HEK293 (cell line): ENCODE data around the gene ADCY3.

ENCODE experiments used
- CTCF ChIA-PET: fragments of 350-600 bp; formaldehyde crosslinking; extraction: SDS; loops from one replicate; lab custom pipeline; 2021; ENCODE audit warnings: antibody characterized with exemption; lab: Yijun Ruan, JAX
- POLR2A ChIA-PET: fragments of 300-600 bp; formaldehyde crosslinking; extraction: SDS; loops from one replicate; lab custom pipeline; 2020; ENCODE audit warnings: antibody characterized with exemption, inconsistent platforms; lab: Yijun Ruan, JAX
- H3K27ac ChIP-seq: fragments of 200-500 bp; sonication (Bioruptor generic); 2 replicates; pipeline ENCODE4 v1.5.1; 2014; ENCODE audit warnings: low read depth, low read length, control low read depth, inconsistent platforms; ENCODE audit errors: extremely low read depth
- H3K36me3 ChIP-seq, 2 experiments: fragments of 200-500 bp in 1 of 2; sonication (Bioruptor generic) in 1 of 2; 1 replicate in 1 of 2; 2 replicates in 1 of 2; pipeline ENCODE4 v1.5.1; 2014 to 2017; ENCODE audit warnings: inconsistent platforms in 2 of 2, low read length in 2 of 2; ENCODE audit not compliant: control insufficient read depth in 2 of 2, insufficient read depth in 1 of 2
- H3K4me1 ChIP-seq: fragments of 200-500 bp; sonication (Bioruptor generic); 2 replicates; pipeline ENCODE4 v1.5.1; 2014; ENCODE audit warnings: mild to moderate bottlenecking, low read length, inconsistent platforms; ENCODE audit not compliant: control insufficient read depth, insufficient read depth
- H3K4me3 ChIP-seq: 2 replicates; pipeline ENCODE4 v1.5.1; 2011; ENCODE audit warnings: low read depth, mild to moderate bottlenecking, control low read depth, low read length, moderate library complexity
- H3K9me3 ChIP-seq: fragments of 200-500 bp; sonication (Bioruptor generic); 2 replicates; pipeline ENCODE4 v1.5.1; 2014; ENCODE audit warnings: low read depth, low read length, inconsistent platforms; ENCODE audit not compliant: control insufficient read depth, insufficient read depth
- ELK4 ChIP-seq: IDR thresholded peaks from 2 replicates; pipeline ENCODE4 v1.6.1; 2011; ENCODE audit warnings: mild to moderate bottlenecking, low read depth, low read length, borderline replicate concordance
- GLIS1 ChIP-seq: fragments of 450-650 bp; formaldehyde crosslinking; IDR thresholded peaks from 2 replicates; pipeline ENCODE4 v1.5.1; 2016; ENCODE audit warnings: missing biosample characterization, missing genetic modification characterization
- GLIS2 ChIP-seq: fragments of 450-650 bp; formaldehyde crosslinking; IDR thresholded peaks from 2 replicates; pipeline ENCODE4 v1.5.1; 2016; ENCODE audit warnings: missing biosample characterization, missing genetic modification characterization
- MYNN ChIP-seq: fragments of 450-650 bp; formaldehyde crosslinking; IDR thresholded peaks from 2 replicates; pipeline ENCODE4 v1.5.1; 2016; ENCODE audit warnings: missing biosample characterization, missing genetic modification characterization, borderline replicate concordance
- WT1 ChIP-seq: fragments of 450-650 bp; formaldehyde crosslinking; IDR thresholded peaks from 2 replicates; pipeline ENCODE4 v1.5.1; 2016; ENCODE audit warnings: missing biosample characterization, missing genetic modification characterization
- YY2 ChIP-seq: fragments of 450-650 bp; formaldehyde crosslinking; IDR thresholded peaks from 2 replicates; pipeline ENCODE4 v1.5.1; 2016; ENCODE audit warnings: missing biosample characterization, missing genetic modification characterization
- ZBTB26 ChIP-seq: fragments of 450-650 bp; formaldehyde crosslinking; optimal IDR thresholded peaks from 2 replicates; pipeline ENCODE3; 2016; ENCODE audit warnings: missing biosample characterization, mild to moderate bottlenecking, missing genetic modification characterization
- ZBTB48 ChIP-seq: fragments of 450-650 bp; formaldehyde crosslinking; IDR thresholded peaks from 2 replicates; pipeline ENCODE4 v1.5.1; 2016; ENCODE audit warnings: missing biosample characterization, missing genetic modification characterization
- ZBTB49 ChIP-seq: fragments of 450-650 bp; formaldehyde crosslinking; IDR thresholded peaks from 2 replicates; pipeline ENCODE4 v1.5.1; 2016; ENCODE audit warnings: missing biosample characterization, missing genetic modification characterization, low read depth
- ZBTB6 ChIP-seq: fragments of 450-650 bp; formaldehyde crosslinking; IDR thresholded peaks from 2 replicates; pipeline ENCODE4 v1.5.1; 2017; ENCODE audit warnings: missing biosample characterization, missing genetic modification characterization
- ZNF132 ChIP-seq: fragments of 450-650 bp; formaldehyde crosslinking; IDR thresholded peaks from 2 replicates; pipeline ENCODE4 v1.5.1; 2017; ENCODE audit warnings: missing biosample characterization, missing genetic modification characterization, borderline replicate concordance
- ZNF133 ChIP-seq: fragments of 450-650 bp; formaldehyde crosslinking; IDR thresholded peaks from 2 replicates; pipeline ENCODE4 v1.5.1; 2016; ENCODE audit warnings: missing biosample characterization, missing genetic modification characterization
- ZNF184 ChIP-seq: fragments of 450-650 bp; IDR thresholded peaks from 2 replicates; pipeline ENCODE4 v1.5.1; 2018; ENCODE audit warnings: missing biosample characterization, mild to moderate bottlenecking, missing genetic modification characterization
- ZNF19 ChIP-seq: fragments of 450-650 bp; formaldehyde crosslinking; IDR thresholded peaks from 2 replicates; pipeline ENCODE4; 2016; ENCODE audit warnings: missing biosample characterization, missing genetic modification characterization, low read depth
- ZNF350 ChIP-seq: fragments of 450-650 bp; formaldehyde crosslinking; IDR thresholded peaks from 2 replicates; pipeline ENCODE4 v1.5.0; 2017; ENCODE audit warnings: missing biosample characterization, mild to moderate bottlenecking, missing genetic modification characterization
- ZNF366 ChIP-seq: fragments of 450-650 bp; formaldehyde crosslinking; conservative IDR thresholded peaks from 2 replicates; pipeline ENCODE4 v1.5.1; 2016; ENCODE audit warnings: missing biosample characterization, missing genetic modification characterization
- ZNF394 ChIP-seq: fragments of 450-650 bp; formaldehyde crosslinking; IDR thresholded peaks from 2 replicates; pipeline ENCODE4 v1.5.1; 2016; ENCODE audit warnings: missing biosample characterization, missing genetic modification characterization, mild to moderate bottlenecking, moderate library complexity, borderline replicate concordance
- ZNF473 ChIP-seq: fragments of 450-650 bp; formaldehyde crosslinking; IDR thresholded peaks from 2 replicates; pipeline ENCODE4 v1.5.1; 2017; ENCODE audit warnings: missing biosample characterization, missing genetic modification characterization
- ZNF501 ChIP-seq: fragments of 450-650 bp; formaldehyde crosslinking; IDR thresholded peaks from 2 replicates; pipeline ENCODE4 v1.5.1; 2016; ENCODE audit warnings: missing biosample characterization, missing genetic modification characterization
- ZNF580 ChIP-seq: fragments of 450-650 bp; formaldehyde crosslinking; IDR thresholded peaks from 2 replicates; pipeline ENCODE4 v1.5.1; 2016; ENCODE audit warnings: missing biosample characterization, missing genetic modification characterization
- ZNF776 ChIP-seq: fragments of 450-650 bp; formaldehyde crosslinking; IDR thresholded peaks from 2 replicates; pipeline ENCODE4 v1.5.0; 2017; ENCODE audit warnings: missing biosample characterization, missing genetic modification characterization, borderline replicate concordance
- ZNF785 ChIP-seq: fragments of 450-650 bp; formaldehyde crosslinking; IDR thresholded peaks from 2 replicates; pipeline ENCODE4 v1.5.1; 2016; ENCODE audit warnings: missing biosample characterization, missing genetic modification characterization

The ADCY3 gene

DNA sequence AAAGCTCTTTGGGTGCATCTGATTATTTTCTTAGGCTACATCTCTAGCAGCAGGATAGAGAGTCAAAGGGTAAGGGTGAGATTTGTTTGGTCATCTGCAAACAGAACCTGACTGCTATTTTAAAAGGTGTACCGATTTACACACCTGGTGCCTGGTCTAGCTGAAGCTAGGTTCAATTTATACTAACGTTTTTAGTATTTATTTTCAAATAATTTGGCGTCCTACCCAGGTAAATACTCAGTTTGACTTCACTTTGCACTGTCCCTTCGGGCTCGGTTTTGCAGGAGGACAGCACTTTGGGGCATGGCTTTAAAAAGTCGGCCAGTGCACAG is 127.5 kb downstream of the ADCY3 start (continued):
- no peak for TF ChIP-seq ZNF501
- TF ChIP-seq GLIS2 (tag by site-specific recombination), result no peak
- no peak for TF ChIP-seq ZBTB6
- TF ChIP-seq ZBTB49, result no peak
- TF ChIP-seq ZNF776, result no peak

DNA sequence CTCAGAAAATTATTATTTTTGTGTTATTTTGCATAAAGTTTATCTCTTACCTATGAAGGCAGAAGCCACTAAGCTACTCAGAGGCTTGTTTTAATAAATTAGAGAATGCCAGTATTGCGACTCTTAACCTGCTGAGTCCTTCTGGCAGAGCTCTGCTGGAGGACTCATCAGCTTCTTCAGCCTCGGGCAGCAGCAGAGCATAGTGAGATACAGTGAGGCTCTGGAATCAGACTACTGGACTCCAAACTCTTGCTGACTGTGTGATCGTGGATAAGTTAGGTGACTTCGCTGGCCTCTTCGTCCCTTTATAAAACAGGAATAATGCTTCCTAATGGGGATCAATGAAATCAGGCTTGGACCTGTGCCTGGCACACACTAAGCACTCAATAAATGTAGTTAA is 128.6 kb downstream of the ADCY3 start:
- TF ChIP-seq ZNF394 (tag by site-specific recombination) (no peak), ZNF350 (tag by site-specific recombination) (no peak), MYNN (tag by site-specific recombination) (no peak), ZNF785 (tag by site-specific recombination) (no peak), ZNF132 (tag by site-specific recombination) (no peak), GLIS1 (tag by site-specific recombination) (no peak), ZNF184 (no peak), ELK4 (no peak), ZNF133 (tag by site-specific recombination) (no peak), ZNF366 (tag by site-specific recombination) (no peak), ZBTB48 (no peak), WT1 (no peak), ZBTB26 (no peak)
- CTCF ChIA-PET, result interaction anchor here (1.2 to 2.7 kb wide), 7 partner anchors 10 to 369 kb away, joined by 4 to 15 read pairs (median 4); no protein-coding TSS in a partner anchor
- H3K27ac ChIP-seq, result no peak overlapping the region
- no peak overlapping the region for H3K4me3 ChIP-seq
- no peaks in the 10 kb centered on the region for H3K9me3 ChIP-seq
- H3K4me1 ChIP-seq, result peaks cover 9% of the 10 kb centered on the region; the same call in 1 of the 2 replicates
- H3K36me3 ChIP-seq, result peaks cover 8 to 31% of the 10 kb centered on the region in 2 experiments
- POLR2A ChIA-PET, result interaction anchor here (0.8 to 1.1 kb wide), 2 partner anchors 366 to 369 kb away, joined by 3 to 4 read pairs; no protein-coding TSS in a partner anchor

- TF ChIP-seq YY2 (no peak), ZNF473 (tag by site-specific recombination) (no peak), ZNF19 (tag by site-specific recombination) (no peak), ZNF580 (tag by site-specific recombination) (no peak)
- H3K4me3 ChIP-seq, result no peak overlapping the region
- ChIA-PET CTCF (no interaction called here), POLR2A (no interaction called here)
- H3K9me3 ChIP-seq, result no peaks in the 10 kb centered on the region
- peaks cover 0 to 6% of the 10 kb centered on the region in 2 experiments; a peak in 1 of 3 replicates for H3K36me3 ChIP-seq
- H3K4me1 ChIP-seq, result peaks cover 9% of the 10 kb centered on the region; the same call in 1 of the 2 replicates
- no peak overlapping the region for H3K27ac ChIP-seq
Observed at GRCh38 chr2:24788816-24789215, 131.2 kb downstream of the ADCY3 start.
